ENCODE data around the gene GPR22. TPM values are rescaled to one million over a fixed set of nuclear protein-coding genes. Genes with fewer than 3 reads are reported as not detected.

Gene GPR22
- total and polyA plus RNA-seq, 2 of the 4 experiments (the other 2 are of a cell fraction) = not detected

- no peak overlapping the region for H3K14ac ChIP-seq (replicated peaks; ENCODE audit: low read depth, low read length)
- no TSS peak for BruUV-seq (replicated peaks)
- POLR2A ChIA-PET (ENCODE audit: unreplicated experiment) = no interaction called here
These were observed 39.8 kb upstream of the GPR22 start for GRCh38 chr7:107430057-107430456.

More at GRCh38 chr7:107430057-107430456, 39.8 kb upstream of the GPR22 start:
- H2AK9ac ChIP-seq (replicated peaks; ENCODE audit: low read depth, low read length, poor library complexity) = no peak overlapping the region
- dilution Hi-C loops (cut with HindIII; ENCODE audit: low sequenced_read_pairs, unreplicated experiment) (no loop called here), in situ Hi-C loops (cut with MboI; ENCODE audit: low sequenced_read_pairs) (no loop called here), intact Hi-C loops (cut with micrococcal nuclease) (no loop called here)
- no peaks in the 10 kb centered on the region for H3K4me1 ChIP-seq (ENCODE audit: control insufficient read depth, insufficient read depth, low read length)
- H2BK15ac ChIP-seq (ENCODE audit: low read depth, low read length) = no peak overlapping the region
- no peak overlapping the region for H4K8ac ChIP-seq (ENCODE audit: low read depth in 2 of 2, low read length in 2 of 2)
- no peak overlapping the region for H3K4me3 ChIP-seq (ENCODE audit: insufficient read depth, low read depth, low read length)
- ATAC-seq (ENCODE audit: low read depth) (no peak), DNase-seq (no peak)
- no peak overlapping the region for H2BK5ac ChIP-seq (ENCODE audit: low read depth, low read length, poor library complexity, severe bottlenecking)
- H2BK120ac ChIP-seq (ENCODE audit: low read depth, low read length) = no peak overlapping the region
- H4K20me1 ChIP-seq (ENCODE audit: insufficient read depth, low read length) = no peaks in the 10 kb centered on the region; the same call in 1 of the 2 replicates
- no peak overlapping the region for H4K91ac ChIP-seq (ENCODE audit: insufficient read depth, low read depth, low read length)
- H3K9me3 ChIP-seq (ENCODE audit: control insufficient read depth, insufficient read depth, low read length) = no peaks in the 10 kb centered on the region
- no peak overlapping the region for H2AK5ac ChIP-seq (ENCODE audit: low read depth, low read length)
- H3K27me3 ChIP-seq (ENCODE audit: control insufficient read depth, insufficient read depth, low read length) = no peaks in the 10 kb centered on the region
- peaks cover 5% of the 10 kb centered on the region; the same call in 1 of the 2 replicates for H3K9me1 ChIP-seq (ENCODE audit: insufficient read depth, low read length)
- no peak for TF ChIP-seq RCOR1 (IDR thresholded peaks at IDR 0.05; ENCODE audit: insufficient replicate concordance, low read length)
- TF ChIP-seq MXI1 (IDR thresholded peaks at IDR 0.05; ENCODE audit: borderline replicate concordance, low read depth, low read length) = no peak
- no peak for TF ChIP-seq RAD21 (IDR thresholded peaks at IDR 0.05; ENCODE audit: low read length)
- TF ChIP-seq CTCF (conservative IDR thresholded peaks at IDR 0.05; ENCODE audit: low read depth, low read length) = no peak
- no peak for TF ChIP-seq FOS (IDR thresholded peaks at IDR 0.05; ENCODE audit: low read depth, low read length)
- TF ChIP-seq MAFK (IDR thresholded peaks at IDR 0.05; ENCODE audit: low read depth, low read length) = no peak
- no peak for TF ChIP-seq NFE2L2 (IDR thresholded peaks at IDR 0.05; ENCODE audit: low read depth, low read length)
- TF ChIP-seq ELK1 (IDR thresholded peaks at IDR 0.05; ENCODE audit: borderline replicate concordance, low read depth, low read length) = no peak
- TF ChIP-seq RFX5 (IDR thresholded peaks at IDR 0.05; ENCODE audit: low read depth, low read length) = no peak
- no peak for TF ChIP-seq USF2 (IDR thresholded peaks at IDR 0.05; ENCODE audit: low read depth, low read length)
- no peak for TF ChIP-seq SMC3 (IDR thresholded peaks at IDR 0.05; ENCODE audit: low read depth, low read length)
- TF ChIP-seq CHD1 (IDR thresholded peaks at IDR 0.05; ENCODE audit: low read depth, low read length) = no peak
- no peak for TF ChIP-seq CEBPB (IDR thresholded peaks at IDR 0.05; ENCODE audit: low read depth, low read length)
- no peak for TF ChIP-seq POLR2A (IDR thresholded peaks at IDR 0.05; ENCODE audit: low read depth, low read length)
- no peak for TF ChIP-seq BHLHE40 (IDR thresholded peaks at IDR 0.05; ENCODE audit: low read depth, low read length)
- no peak for TF ChIP-seq MAZ (IDR thresholded peaks at IDR 0.05; ENCODE audit: borderline replicate concordance, low read depth, low read length)
- no peak overlapping the region for H4K5ac ChIP-seq (ENCODE audit: low read depth, low read length)
- no peak overlapping the region for H3K9ac ChIP-seq (ENCODE audit: low read depth, low read length)
- H3K4me2 ChIP-seq (ENCODE audit: low read depth, low read length) = no peak overlapping the region
- H3K23ac ChIP-seq (ENCODE audit: low read depth, low read length) = no peak overlapping the region
- H2AFZ ChIP-seq (replicated peaks; ENCODE audit: low read length, poor library complexity) = no peak overlapping the region
- H3K18ac ChIP-seq (ENCODE audit: low read depth, low read length) = no peak overlapping the region
- H3K56ac ChIP-seq (ENCODE audit: extremely low read depth, insufficient read depth, low read length) = no peak overlapping the region
- H3K4ac ChIP-seq (ENCODE audit: low read depth, low read length) = no peak overlapping the region
- H3K79me1 ChIP-seq (ENCODE audit: low read depth in 1 of 2, low read length in 2 of 2) = peaks cover 3 to 21% of the 10 kb centered on the region in 2 experiments; a peak in 3 of 4 replicates
- CTCF ChIA-PET = no interaction called here
- no peaks in the 10 kb centered on the region for H3K36me3 ChIP-seq (ENCODE audit: control insufficient read depth, insufficient read depth, low read length)
- no peak overlapping the region for H2BK20ac ChIP-seq (ENCODE audit: low read depth, low read length)
- no peak overlapping the region for H3K27ac ChIP-seq (ENCODE audit: insufficient read depth, low read length)

All from IMR-90 (cell line).